Activated naive CD4-positive, alpha-beta T cell treated with anti-CD3 and anti-CD28 coated beads, Interleukin-2, amount 10 ng/mL, durations not matched to agents 7 days and 5 days (primary cell): ENCODE data around the gene FGF11.

ENCODE experiments used
- CTCF ChIA-PET: fragments of 350-600 bp; sonication (Branson Sonifier 250); formaldehyde crosslinking; loops from one replicate; lab custom pipeline; 2021; ENCODE audit warnings: antibody characterized with exemption; lab: Charles Lee
- DNase-seq: peaks from one replicate; pipeline ENCODE4 v3.0.0-alpha.2; 2020
- H3K27ac Mint-ChIP-seq: one replicate; pipeline ENCODE4 v1.8.0; 2021; ENCODE audit warnings: mild to moderate bottlenecking, moderate library complexity, mixed read lengths
- H3K27me3 Mint-ChIP-seq: one replicate; pipeline ENCODE4 v1.8.0; 2021; ENCODE audit warnings: mild to moderate bottlenecking, mixed read lengths
- H3K36me3 Mint-ChIP-seq: one replicate; pipeline ENCODE4 v1.8.0; 2021; ENCODE audit warnings: mixed read lengths
- H3K4me1 Mint-ChIP-seq: one replicate; pipeline ENCODE4 v1.8.0; 2021; ENCODE audit warnings: mixed read lengths
- H3K4me3 Mint-ChIP-seq: one replicate; pipeline ENCODE4 v1.8.0; 2021; ENCODE audit warnings: mild to moderate bottlenecking, moderate library complexity, mixed read lengths
- H3K9me3 Mint-ChIP-seq: one replicate; pipeline ENCODE4 v1.8.0; 2021; ENCODE audit warnings: mixed read lengths

Gene FGF11

GRCh38 chr17:7443499-7444485, 4.5 kb downstream of the FGF11 start:
- no peak for DNase-seq
- CTCF ChIA-PET = interaction anchor here (0.6 to 1.4 kb wide), 6 partner anchors 8 to 117 kb away, joined by 3 to 5 read pairs (median 4); no protein-coding TSS in a partner anchor
- Mint-ChIP-seq H3K27me3 (peaks cover 100% of the 10 kb centered on the region), H3K9me3 (no peaks in the 10 kb centered on the region), H3K36me3 (peaks cover 32% of the 10 kb centered on the region), H3K27ac (no peak overlapping the region), H3K4me3 (peak overlapping the region; percentile 8), H3K4me1 (peaks cover 40% of the 10 kb centered on the region)

DNA sequence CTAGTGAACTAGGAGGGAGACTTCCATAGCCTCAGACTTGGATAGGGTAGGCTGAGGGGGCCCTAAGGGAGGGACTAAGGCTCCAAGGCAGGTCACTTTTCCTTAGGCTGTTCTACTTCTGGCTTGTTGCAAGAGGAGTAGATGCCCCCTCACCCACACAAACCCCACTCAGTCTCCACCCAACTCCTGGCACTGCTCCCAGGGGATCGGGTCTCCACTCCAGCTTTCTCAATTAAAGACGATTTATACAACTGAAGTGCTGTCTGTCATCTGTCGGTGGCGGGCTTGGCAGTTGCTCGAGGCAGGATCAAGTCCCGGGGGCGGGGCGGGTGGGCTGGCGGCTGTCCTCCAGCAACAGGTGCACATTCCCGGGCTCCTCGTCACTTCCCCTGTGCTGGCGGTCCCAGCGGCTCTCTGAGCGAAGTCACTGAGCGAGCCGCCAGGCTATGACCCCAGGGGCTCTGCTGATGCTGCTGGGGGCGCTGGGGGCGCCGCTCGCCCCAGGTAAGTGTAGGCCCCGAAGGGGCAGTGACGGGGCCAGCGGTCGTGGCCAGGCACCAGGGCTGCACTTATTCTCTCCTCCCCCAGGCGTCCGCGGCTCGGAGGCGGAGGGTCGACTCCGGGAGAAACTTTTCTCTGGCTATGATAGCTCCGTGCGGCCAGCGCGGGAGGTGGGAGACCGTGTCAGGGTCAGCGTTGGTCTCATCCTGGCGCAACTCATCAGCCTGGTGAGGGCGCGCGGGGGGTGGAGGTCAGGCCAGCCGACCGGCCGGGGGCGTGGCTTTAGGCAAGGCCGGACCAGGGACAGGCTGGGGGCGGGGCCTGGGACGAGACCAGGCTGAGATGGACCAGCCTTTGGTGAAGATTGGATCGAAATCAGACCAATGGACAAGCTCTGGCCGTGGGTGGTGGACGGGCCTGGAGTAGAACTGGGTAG, 5.6 kb downstream of the FGF11 start, which contains the start of gene CHRNB1:
CHRNB1 (plus strand) TSS at position 380 of the 937 bp plus-strand sequence; CDS start at position 447, 67 bp downstream.
- no peaks in the 10 kb centered on the region for H3K9me3 Mint-ChIP-seq
- peaks cover 91% of the 10 kb centered on the region for H3K27me3 Mint-ChIP-seq

GRCh38 chr17:7445619-7445968, 6.3 kb downstream of the FGF11 start:
- CTCF ChIA-PET = interaction anchor here (0.7 to 1.0 kb wide), 3 partner anchors 8 to 244 kb away, joined by 3 read pairs; no protein-coding TSS in a partner anchor
- peak; percentile 68 for DNase-seq
- peak overlapping the region; percentile 44 for H3K27ac Mint-ChIP-seq

More for the DNA sequence above, 5.6 kb downstream of the FGF11 start, which contains the start of gene CHRNB1:
- Mint-ChIP-seq H3K36me3 (peaks cover 32% of the 10 kb centered on the region), H3K4me3 (peak within 1 kb of the TSS; percentile 68), H3K4me1 (peaks cover 35% of the 10 kb centered on the region), H3K27ac (peak within 1 kb of the TSS; percentile 44)
- CTCF ChIA-PET = interaction anchor here (0.8 to 1.4 kb wide), 4 partner anchors 8 to 89 kb away, joined by 3 to 5 read pairs (median 4); no protein-coding TSS in a partner anchor
- peak; percentile 39 for DNase-seq

DNA sequence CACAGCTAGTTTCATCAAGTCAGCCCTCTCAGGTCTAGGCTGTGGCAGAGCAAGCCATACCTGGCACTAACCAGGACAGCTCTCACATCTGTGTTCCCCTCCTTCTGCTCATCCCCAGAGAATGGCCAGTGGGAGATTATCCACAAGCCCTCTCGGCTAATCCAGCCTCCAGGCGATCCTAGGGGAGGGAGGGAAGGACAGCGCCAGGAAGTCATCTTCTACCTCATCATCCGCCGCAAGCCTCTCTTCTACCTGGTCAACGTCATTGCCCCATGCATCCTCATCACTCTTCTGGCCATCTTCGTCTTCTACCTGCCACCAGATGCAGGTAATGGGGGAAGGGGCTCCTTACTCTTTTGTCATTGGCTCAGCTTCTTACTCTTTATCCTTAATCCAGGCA, 9.1 kb downstream of the FGF11 start:
- no peak overlapping the region for H3K4me3 Mint-ChIP-seq
- peaks cover 26% of the 10 kb centered on the region for H3K36me3 Mint-ChIP-seq
- no peak for DNase-seq
- CTCF ChIA-PET = no interaction called here
- peaks cover 56% of the 10 kb centered on the region for H3K27me3 Mint-ChIP-seq
- H3K4me1 Mint-ChIP-seq = peaks cover 35% of the 10 kb centered on the region
- no peaks in the 10 kb centered on the region for H3K9me3 Mint-ChIP-seq
- H3K27ac Mint-ChIP-seq = no peak overlapping the region

More at GRCh38 chr17:7445619-7445968, 6.3 kb downstream of the FGF11 start:
- Mint-ChIP-seq H3K4me1 (peaks cover 29% of the 10 kb centered on the region), H3K4me3 (peak overlapping the region; percentile 68), H3K36me3 (peaks cover 29% of the 10 kb centered on the region), H3K27me3 (peaks cover 85% of the 10 kb centered on the region), H3K9me3 (no peaks in the 10 kb centered on the region)

GRCh38 chr17:7459961-7460545, 20.7 kb downstream of the FGF11 start:
- Mint-ChIP-seq H3K27me3 (no peaks in the 10 kb centered on the region), H3K36me3 (peaks cover 38% of the 10 kb centered on the region), H3K9me3 (no peaks in the 10 kb centered on the region), H3K4me3 (no peak overlapping the region), H3K4me1 (peaks cover 25% of the 10 kb centered on the region), H3K27ac (no peak overlapping the region)
- no peak for DNase-seq
- CTCF ChIA-PET = no interaction called here

DNA sequence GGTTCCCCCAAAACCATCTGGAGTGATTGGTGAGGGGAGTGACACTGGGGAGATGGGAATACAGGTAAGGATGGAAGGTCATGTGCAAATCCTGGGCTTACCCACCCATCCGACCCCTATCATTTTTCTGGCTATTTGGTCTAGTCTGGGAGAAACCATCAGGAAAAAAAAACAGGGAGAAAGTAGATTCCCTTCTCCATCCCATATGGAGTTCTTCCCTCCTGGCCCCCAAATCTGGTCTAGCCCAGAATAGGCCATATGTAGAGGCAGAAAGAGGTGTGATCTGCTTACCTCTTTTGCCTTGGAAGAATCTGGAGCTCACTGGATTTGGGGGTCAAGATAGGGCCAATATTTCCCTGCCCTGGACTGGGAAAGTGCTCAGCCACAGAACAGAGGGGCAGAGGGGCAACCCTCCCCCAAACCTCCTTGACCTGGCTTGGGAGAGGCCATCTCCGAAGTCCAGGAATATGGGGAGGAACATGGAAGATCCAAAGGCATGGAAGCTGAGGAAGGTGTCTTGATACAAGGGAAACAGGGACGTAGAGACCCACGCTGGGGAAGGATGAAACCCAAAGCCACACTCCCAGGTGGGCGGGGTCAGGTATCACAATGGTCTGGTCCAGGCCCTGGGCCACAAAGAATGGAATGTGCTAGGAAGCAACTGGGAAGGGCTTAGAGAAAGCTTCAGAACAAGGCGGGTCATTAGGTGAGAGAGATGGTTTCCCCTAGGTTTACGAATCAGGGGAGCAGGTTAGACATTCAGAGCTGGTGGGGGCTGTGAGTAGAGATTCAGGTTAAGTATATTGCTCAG, 21.7 kb downstream of the FGF11 start:
- Mint-ChIP-seq H3K4me3 (no peak overlapping the region), H3K36me3 (peaks cover 36% of the 10 kb centered on the region), H3K27ac (no peak overlapping the region), H3K9me3 (no peaks in the 10 kb centered on the region), H3K4me1 (peaks cover 21% of the 10 kb centered on the region), H3K27me3 (no peaks in the 10 kb centered on the region)
- CTCF ChIA-PET = interaction anchor here (1.5 kb wide), 1 partner anchor 100 kb away, joined by 4 read pairs; the partner anchor contains the start of gene SENP3
- DNase-seq = no peak

- H3K4me3 Mint-ChIP-seq = no peak overlapping the region
- H3K9me3 Mint-ChIP-seq = no peaks in the 10 kb centered on the region
- H3K27me3 Mint-ChIP-seq = no peaks in the 10 kb centered on the region
Observed at GRCh38 chr17:7462474-7463371, 23.4 kb downstream of the FGF11 start.

DNA sequence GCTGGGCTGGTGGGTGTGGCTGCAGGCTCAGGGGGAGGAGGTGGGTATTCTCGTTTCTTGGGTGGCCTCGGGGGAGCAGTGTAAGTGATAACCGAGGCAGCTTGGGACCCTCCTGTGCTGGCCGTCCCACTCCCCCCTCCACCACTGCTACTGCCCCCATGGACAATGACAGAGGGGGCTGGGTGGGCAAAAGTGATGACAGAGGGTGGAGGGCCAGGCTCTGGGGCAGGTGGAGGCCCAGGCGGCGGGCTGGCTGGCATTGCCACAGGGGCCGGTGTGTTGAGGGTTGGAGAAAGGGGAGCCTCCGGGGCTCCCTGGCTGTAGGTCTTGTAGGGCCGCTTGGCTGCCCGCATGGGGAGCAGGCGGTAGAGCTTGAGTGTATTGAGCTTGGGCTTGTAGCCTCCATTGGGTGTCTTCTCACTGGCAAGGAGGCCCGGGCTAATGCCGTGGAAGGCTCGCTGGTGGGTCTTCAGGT, 24.1 kb downstream of the FGF11 start:
- no peak for DNase-seq
- Mint-ChIP-seq H3K27ac (no peak overlapping the region), H3K4me3 (no peak overlapping the region), H3K9me3 (no peaks in the 10 kb centered on the region), H3K36me3 (peaks cover 37% of the 10 kb centered on the region), H3K4me1 (peaks cover 12% of the 10 kb centered on the region), H3K27me3 (no peaks in the 10 kb centered on the region)
- CTCF ChIA-PET = no interaction called here

More at GRCh38 chr17:7462474-7463371, 23.4 kb downstream of the FGF11 start:
- DNase-seq = no peak
- Mint-ChIP-seq H3K4me1 (peaks cover 13% of the 10 kb centered on the region), H3K36me3 (peaks cover 37% of the 10 kb centered on the region), H3K27ac (no peak overlapping the region)
- CTCF ChIA-PET = interaction anchor here (1.0 to 1.5 kb wide), 2 partner anchors 98 to 441 kb away, joined by 3 to 4 read pairs; partner anchors contain the start of gene SENP3

- H3K27me3 Mint-ChIP-seq = no peaks in the 10 kb centered on the region
- peaks cover 8% of the 10 kb centered on the region for H3K4me1 Mint-ChIP-seq
- H3K9me3 Mint-ChIP-seq = no peaks in the 10 kb centered on the region
- H3K36me3 Mint-ChIP-seq = peaks cover 31% of the 10 kb centered on the region
- DNase-seq = no peak
- CTCF ChIA-PET = no interaction called here
- no peak overlapping the region for H3K27ac Mint-ChIP-seq
- H3K4me3 Mint-ChIP-seq = no peak overlapping the region
Observed at GRCh38 chr17:7464081-7464480, 24.8 kb downstream of the FGF11 start.

- CTCF ChIA-PET = interaction anchor here (1.3 kb wide), 1 partner anchor 95 kb away, joined by 3 read pairs; no protein-coding TSS in a partner anchor
- Mint-ChIP-seq H3K4me1 (peaks cover 6% of the 10 kb centered on the region), H3K36me3 (peaks cover 20% of the 10 kb centered on the region), H3K9me3 (no peaks in the 10 kb centered on the region), H3K27me3 (no peaks in the 10 kb centered on the region), H3K27ac (no peak overlapping the region), H3K4me3 (no peak overlapping the region)
- no peak for DNase-seq
Observed at GRCh38 chr17:7465597-7466275, 26.4 kb downstream of the FGF11 start.

DNA sequence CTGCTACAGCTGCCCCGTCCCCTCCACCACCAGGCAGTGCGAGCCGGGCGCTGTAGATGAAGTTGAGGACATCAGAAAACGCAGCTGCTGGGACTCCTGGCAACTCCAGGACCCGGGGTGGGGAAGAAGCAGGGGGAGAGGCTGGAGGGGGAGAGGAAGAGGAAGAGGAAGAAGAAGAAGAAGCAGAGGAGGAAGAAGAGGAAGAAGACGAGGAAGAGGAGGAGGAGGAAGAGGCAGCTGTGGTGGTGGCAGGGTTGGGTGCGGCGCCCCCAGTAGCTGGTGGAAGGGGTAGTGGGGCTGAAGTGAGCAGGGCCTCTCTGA, 27.0 kb downstream of the FGF11 start:
- DNase-seq = no peak
- H3K36me3 Mint-ChIP-seq = peaks cover 17% of the 10 kb centered on the region
- H3K9me3 Mint-ChIP-seq = no peaks in the 10 kb centered on the region
- H3K27ac Mint-ChIP-seq = no peak overlapping the region
- no peak overlapping the region for H3K4me3 Mint-ChIP-seq
- CTCF ChIA-PET = interaction anchor here (1.3 kb wide), 1 partner anchor 94 kb away, joined by 3 read pairs; no protein-coding TSS in a partner anchor
- H3K27me3 Mint-ChIP-seq = no peaks in the 10 kb centered on the region
- peaks cover 8% of the 10 kb centered on the region for H3K4me1 Mint-ChIP-seq
